GM21576 (cell line): ENCODE measurements around the gene BST2.
A peak's percentile ranks its signal among the peaks of the same experiment; 100 is the strongest.

Source experiments
- ATAC-seq: cut with Tn5 transposase; IDR thresholded peaks from one replicate; pipeline ENCODE4 v1.9.1; 2021; ENCODE audit warnings: mild to moderate bottlenecking, moderate library complexity; ENCODE audit not compliant: unreplicated experiment

The BST2 gene

GRCh38 chr19:17405250-17406045, at the start of gene BST2:
BST2 (minus strand) TSS chr19:17405630; CDS start chr19:17405575, 55 bp downstream.
- peak; percentile 81 for ATAC-seq

- ATAC-seq, result no peak
Measured at GRCh38 chr19:17454576-17455071, 49.2 kb upstream of the BST2 start.

- ATAC-seq, result no peak
Measured at GRCh38 chr19:17451820-17452219, 46.4 kb upstream of the BST2 start.

- ATAC-seq, result no peak
Measured at GRCh38 chr19:17450264-17451075, 45.0 kb upstream of the BST2 start.

- ATAC-seq, result no peak
Measured at GRCh38 chr19:17448131-17448967, 42.9 kb upstream of the BST2 start, which contains the start of gene TMEM221. TMEM221 (minus strand) TSS chr19:17448668; CDS start chr19:17448462, 206 bp downstream.

GRCh38 chr19:17447704-17448130, 42.3 kb upstream of the BST2 start:
- no peak for ATAC-seq

- no peak for ATAC-seq
Measured at GRCh38 chr19:17445526-17446165, 40.2 kb upstream of the BST2 start.

GRCh38 chr19:17441241-17442021, 36.0 kb upstream of the BST2 start:
- no peak for ATAC-seq

GRCh38 chr19:17436874-17437267, 31.4 kb upstream of the BST2 start:
- ATAC-seq, result no peak

- ATAC-seq, result no peak
Measured at GRCh38 chr19:17436094-17436873, 30.9 kb upstream of the BST2 start.

GRCh38 chr19:17435218-17435617, 29.8 kb upstream of the BST2 start:
- no peak for ATAC-seq

GRCh38 chr19:17431417-17431816, 26.0 kb upstream of the BST2 start:
- ATAC-seq, result no peak

GRCh38 chr19:17429641-17430113, 24.2 kb upstream of the BST2 start:
- ATAC-seq, result no peak

GRCh38 chr19:17424743-17425365, 19.4 kb upstream of the BST2 start:
- no peak for ATAC-seq

- ATAC-seq, result no peak
Measured at GRCh38 chr19:17423429-17424208, 18.2 kb upstream of the BST2 start.

GRCh38 chr19:17421942-17422341, 16.5 kb upstream of the BST2 start:
- no peak for ATAC-seq

GRCh38 chr19:17420475-17420924, 15.1 kb upstream of the BST2 start:
- peak; percentile 30 for ATAC-seq
